ENCODE results near the gene WDR70. TPM values are rescaled to one million over a fixed set of nuclear protein-coding genes. Genes with fewer than 3 reads are reported as not detected.
"Not testable (repeated sequence)": the region's sequence is repeated elsewhere in the genome, so short reads cannot be mapped to it uniquely, and the experiment has no call there.

Gene WDR70
- total RNA-seq, 1 experiment from 2014 or later = 25.0 TPM

- POLR2A ChIA-PET (ENCODE audit: unreplicated experiment) = no interaction called here
- TF ChIP-seq EZH2 (IDR thresholded peaks at IDR 0.05; ENCODE audit: low read length, unreplicated experiment) = no peak
- TF ChIP-seq, protein P1, sequence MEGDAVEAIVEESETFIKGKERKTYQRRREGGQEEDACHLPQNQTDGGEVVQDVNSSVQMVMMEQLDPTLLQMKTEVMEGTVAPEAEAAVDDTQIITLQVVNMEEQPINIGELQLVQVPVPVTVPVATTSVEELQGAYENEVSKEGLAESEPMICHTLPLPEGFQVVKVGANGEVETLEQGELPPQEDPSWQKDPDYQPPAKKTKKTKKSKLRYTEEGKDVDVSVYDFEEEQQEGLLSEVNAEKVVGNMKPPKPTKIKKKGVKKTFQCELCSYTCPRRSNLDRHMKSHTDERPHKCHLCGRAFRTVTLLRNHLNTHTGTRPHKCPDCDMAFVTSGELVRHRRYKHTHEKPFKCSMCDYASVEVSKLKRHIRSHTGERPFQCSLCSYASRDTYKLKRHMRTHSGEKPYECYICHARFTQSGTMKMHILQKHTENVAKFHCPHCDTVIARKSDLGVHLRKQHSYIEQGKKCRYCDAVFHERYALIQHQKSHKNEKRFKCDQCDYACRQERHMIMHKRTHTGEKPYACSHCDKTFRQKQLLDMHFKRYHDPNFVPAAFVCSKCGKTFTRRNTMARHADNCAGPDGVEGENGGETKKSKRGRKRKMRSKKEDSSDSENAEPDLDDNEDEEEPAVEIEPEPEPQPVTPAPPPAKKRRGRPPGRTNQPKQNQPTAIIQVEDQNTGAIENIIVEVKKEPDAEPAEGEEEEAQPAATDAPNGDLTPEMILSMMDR (conservative IDR thresholded peaks at IDR 0.05; ENCODE audit: low read depth, low read length) = no peak
- no peak for TF ChIP-seq EZH2phosphoT487 (IDR thresholded peaks at IDR 0.05; ENCODE audit: borderline replicate concordance, low read length)
Measured at GRCh38 chr5:37478121-37478894, 99.2 kb downstream of the WDR70 start.

GRCh38 chr5:37481395-37481794, 102.3 kb downstream of the WDR70 start:
- H3K9me3 ChIP-seq (ENCODE audit: low read length); ATAC-seq; DNase-seq; H2AFZ ChIP-seq (ENCODE audit: low read length); H3K27ac ChIP-seq (ENCODE audit: low read length); intact Hi-C loops (cut with micrococcal nuclease); H3K9ac ChIP-seq (ENCODE audit: low read length); H3K4me3 ChIP-seq (ENCODE audit: low read length); CTCF ChIA-PET; H3K79me2 ChIP-seq (ENCODE audit: low read length); BruUV-seq (replicated peaks); H3F3A ChIP-seq (ENCODE audit: low read length, unreplicated experiment); POLR2A ChIA-PET (ENCODE audit: unreplicated experiment); H3K9me2 ChIP-seq (replicated peaks; ENCODE audit: low read length); H4K20me1 ChIP-seq (ENCODE audit: low read length); H3K4me1 ChIP-seq (ENCODE audit: insufficient read depth, low read length); H3K27me3 ChIP-seq (ENCODE audit: low read length); H3K4me2 ChIP-seq (ENCODE audit: low read length): not testable (repeated sequence)
- H3K36me3 ChIP-seq (ENCODE audit: low read depth, low read length) = peaks cover 22% of the 10 kb centered on the region

More at GRCh38 chr5:37478121-37478894, 99.2 kb downstream of the WDR70 start:
- Histone ChIP-seq H3K9me3 (ENCODE audit: low read length) (no peaks in the 10 kb centered on the region), H3K4me2 (ENCODE audit: low read length) (no peak overlapping the region), H3K4me3 (ENCODE audit: low read length) (no peak overlapping the region), H3K79me2 (ENCODE audit: low read length) (no peaks in the 10 kb centered on the region), H3K9ac (ENCODE audit: low read length) (no peak overlapping the region), H3K27ac (ENCODE audit: low read length) (no peak overlapping the region), H3K27me3 (ENCODE audit: low read length) (no peaks in the 10 kb centered on the region), H4K20me1 (ENCODE audit: low read length) (no peaks in the 10 kb centered on the region), H2AFZ (ENCODE audit: low read length) (no peak overlapping the region), H3K4me1 (ENCODE audit: insufficient read depth, low read length) (no peaks in the 10 kb centered on the region), H3K9me2 (replicated peaks; ENCODE audit: low read length) (no peaks in the 10 kb centered on the region), H3F3A (ENCODE audit: low read length, unreplicated experiment) (no peaks in the 10 kb centered on the region), H3K36me3 (ENCODE audit: low read depth, low read length) (peaks cover 22% of the 10 kb centered on the region)
- intact Hi-C loops (cut with micrococcal nuclease) = no loop called here
- BruUV-seq (replicated peaks) = no TSS peak
- ATAC-seq = no peak
- CTCF ChIA-PET = no interaction called here
- DNase-seq = no peak

- no peak overlapping the region for H3K4me2 ChIP-seq (ENCODE audit: low read length)
- POLR2A ChIA-PET (ENCODE audit: unreplicated experiment) = no interaction called here
- no TSS peak for BruUV-seq (replicated peaks)
- no peaks in the 10 kb centered on the region for H4K20me1 ChIP-seq (ENCODE audit: low read length)
- DNase-seq (no peak), ATAC-seq (no peak)
- TF ChIP-seq EZH2phosphoT487 (IDR thresholded peaks at IDR 0.05; ENCODE audit: borderline replicate concordance, low read length) (no peak), EZH2 (IDR thresholded peaks at IDR 0.05; ENCODE audit: low read length, unreplicated experiment) (no peak)
- TF ChIP-seq, protein P1 (conservative IDR thresholded peaks at IDR 0.05; ENCODE audit: low read depth, low read length) = no peak
- no peak overlapping the region for H3K27ac ChIP-seq (ENCODE audit: low read length)
- H3K27me3 ChIP-seq (ENCODE audit: low read length) = no peaks in the 10 kb centered on the region
- intact Hi-C loops (cut with micrococcal nuclease) = no loop called here
- CTCF ChIA-PET = no interaction called here
- no peaks in the 10 kb centered on the region for H3K9me2 ChIP-seq (replicated peaks; ENCODE audit: low read length)
- H3K4me1 ChIP-seq (ENCODE audit: insufficient read depth, low read length) = peaks cover 13% of the 10 kb centered on the region
- no peak overlapping the region for H3K9ac ChIP-seq (ENCODE audit: low read length)
- no peak overlapping the region for H2AFZ ChIP-seq (ENCODE audit: low read length)
- H3K9me3 ChIP-seq (ENCODE audit: low read length) = no peaks in the 10 kb centered on the region
- no peak overlapping the region for H3K4me3 ChIP-seq (ENCODE audit: low read length)
- H3K79me2 ChIP-seq (ENCODE audit: low read length) = no peaks in the 10 kb centered on the region; the same call in 1 of the 2 replicates
- no peaks in the 10 kb centered on the region for H3F3A ChIP-seq (ENCODE audit: low read length, unreplicated experiment)
- peaks cover 14% of the 10 kb centered on the region; the same call in 1 of the 2 replicates for H3K36me3 ChIP-seq (ENCODE audit: low read depth, low read length)
Measured at GRCh38 chr5:37490120-37490810, 111.1 kb downstream of the WDR70 start.
